CD4-positive, alpha-beta T cell treated with Interferon alpha-2 for 1 hour (primary cell): ENCODE results near the gene RHCG.

ENCODE experiments used
- DNase-seq, 2 donors: peaks; one replicate each; pipeline ENCODE4 v3.0.0-alpha.2; 2020 to 2022

Gene RHCG

DNA sequence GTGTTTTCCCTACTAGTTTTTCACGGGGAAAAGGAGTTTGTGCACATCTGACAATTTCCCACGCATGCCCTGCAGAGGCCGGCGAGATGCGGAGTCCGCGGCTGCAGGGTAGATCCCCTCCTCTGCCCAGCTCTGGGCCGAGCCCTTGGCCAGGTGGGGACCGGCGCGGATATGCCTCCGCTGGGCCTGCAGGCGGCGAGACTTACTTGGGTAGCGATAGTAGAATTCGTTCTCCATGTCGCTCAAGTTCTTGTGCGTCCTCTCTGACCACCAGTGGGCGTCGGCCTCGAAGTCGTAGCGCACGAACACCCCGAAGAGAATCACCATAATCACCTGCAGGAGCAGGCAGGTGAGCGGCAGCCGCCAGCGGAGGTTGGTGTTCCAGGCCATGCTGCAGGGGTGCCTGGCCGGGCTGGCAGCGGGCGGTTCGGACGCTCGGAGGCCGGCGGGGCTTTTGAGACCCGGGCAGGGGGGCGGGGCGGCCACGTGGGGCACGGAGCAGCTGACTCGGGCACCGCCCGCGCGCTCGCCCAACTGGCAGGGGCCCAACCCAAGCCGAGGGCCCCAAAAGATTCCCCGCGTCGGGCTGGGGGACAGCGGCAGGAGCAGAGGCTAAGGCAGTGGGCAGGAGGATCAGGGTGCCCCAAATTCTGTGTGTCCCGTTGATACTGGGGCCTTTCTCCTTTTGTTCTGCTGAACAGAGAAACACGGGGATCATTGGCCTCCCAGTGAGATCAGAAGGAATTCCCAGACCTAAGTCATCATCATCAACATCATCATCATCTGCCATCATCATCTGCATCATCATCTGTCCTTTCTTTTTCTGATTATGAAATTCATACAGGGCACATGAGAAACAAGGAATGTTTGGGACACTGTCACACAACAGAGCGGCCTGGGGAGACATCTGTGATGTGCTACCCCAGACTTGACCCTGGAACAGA, at the start of gene RHCG:
RHCG (minus strand) TSS at position 429 of the 944 bp plus-strand sequence; CDS start at position 390, 39 bp downstream.
- DNase-seq = no peak

DNA sequence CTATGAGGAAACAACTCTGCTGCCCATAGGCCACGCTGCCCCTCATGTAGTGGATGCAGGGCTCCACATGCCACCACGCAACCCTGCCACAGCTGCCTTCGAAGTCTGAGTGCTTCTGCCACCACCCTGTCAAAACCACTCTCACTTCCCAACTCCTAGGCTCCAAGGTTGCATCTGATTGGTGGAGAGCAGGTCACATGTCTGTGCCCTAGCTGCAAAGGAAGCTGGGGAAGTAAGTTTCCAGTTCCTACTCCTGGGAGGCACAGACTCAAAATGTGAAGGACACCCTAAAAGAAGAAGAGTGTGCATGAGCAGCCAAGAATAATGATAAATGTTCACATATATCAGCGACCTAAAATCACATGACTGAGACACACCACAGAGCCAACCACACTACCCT, 47.0 kb upstream of the RHCG start:
- no peak for DNase-seq

DNA sequence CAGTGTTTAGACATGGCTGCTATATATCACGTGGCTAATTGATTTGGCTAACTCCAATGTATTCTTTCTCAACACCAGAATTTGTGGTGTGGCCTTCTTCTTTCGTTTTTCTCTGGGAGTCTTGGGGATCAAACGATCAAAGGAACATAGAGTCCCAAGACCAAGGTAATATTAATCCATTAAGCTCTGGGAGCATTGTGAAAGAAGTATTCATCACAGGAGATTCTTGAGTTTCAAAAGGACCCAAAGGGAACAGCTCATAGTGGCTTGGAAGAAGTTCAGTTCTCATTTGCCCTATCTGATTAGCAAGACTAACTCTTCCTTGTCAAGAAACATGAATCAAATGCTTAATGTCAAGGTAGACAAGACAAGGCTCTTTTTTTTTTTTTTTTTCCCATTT, 46.0 kb upstream of the RHCG start:
- DNase-seq = no peak

DNA sequence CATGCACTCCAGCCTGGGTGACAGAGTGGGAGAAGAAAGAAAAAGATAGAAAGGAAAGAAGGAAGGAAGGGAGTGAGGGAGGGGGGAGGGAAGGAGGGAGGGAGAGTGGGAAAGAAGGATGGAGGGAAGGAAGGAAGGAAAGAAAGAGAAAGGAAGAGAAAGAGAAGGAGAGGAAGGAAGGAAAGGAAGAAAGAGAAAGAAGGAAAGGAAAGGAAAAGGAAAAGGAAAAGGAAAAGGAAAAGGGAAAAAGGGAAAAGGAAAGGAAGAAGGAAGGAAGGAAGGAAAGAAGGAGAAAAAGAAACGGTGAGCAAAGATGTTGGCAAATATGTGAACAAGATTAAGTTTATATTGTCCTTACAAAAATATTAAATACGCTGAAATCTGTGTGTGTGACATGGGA, 42.6 kb upstream of the RHCG start:
- no peak for DNase-seq

DNA sequence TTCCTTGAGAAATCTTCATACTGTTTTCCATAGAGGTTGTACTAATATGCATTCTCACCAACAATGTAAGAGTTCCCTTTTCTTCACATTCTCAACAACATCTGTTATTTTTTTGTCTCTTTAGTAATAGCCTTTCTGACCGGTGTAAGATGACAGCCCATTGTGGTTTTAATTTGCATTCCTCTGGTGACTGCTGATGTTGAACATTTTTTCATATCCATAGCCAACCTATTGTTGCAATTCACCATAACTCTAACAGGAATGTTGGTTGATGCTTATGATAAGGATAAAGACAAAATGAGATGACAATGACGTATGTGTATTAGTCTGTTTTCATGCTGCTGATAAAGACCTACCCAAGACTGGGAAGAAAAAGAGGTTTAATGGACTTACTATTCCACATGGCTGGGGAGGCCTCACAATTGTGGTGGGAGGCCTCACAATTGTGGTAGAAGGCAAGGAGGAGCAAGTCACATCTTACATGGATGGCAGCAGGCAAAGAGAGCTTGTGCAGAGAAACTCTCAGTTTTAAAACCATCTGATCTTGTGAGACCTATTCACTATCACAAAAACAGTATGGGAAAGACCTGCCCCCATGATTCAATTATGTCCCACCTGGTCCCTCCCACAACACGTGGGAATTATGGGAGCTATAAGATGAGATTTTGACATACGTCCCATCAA, 37.6 kb upstream of the RHCG start:
- no peak for DNase-seq

DNA sequence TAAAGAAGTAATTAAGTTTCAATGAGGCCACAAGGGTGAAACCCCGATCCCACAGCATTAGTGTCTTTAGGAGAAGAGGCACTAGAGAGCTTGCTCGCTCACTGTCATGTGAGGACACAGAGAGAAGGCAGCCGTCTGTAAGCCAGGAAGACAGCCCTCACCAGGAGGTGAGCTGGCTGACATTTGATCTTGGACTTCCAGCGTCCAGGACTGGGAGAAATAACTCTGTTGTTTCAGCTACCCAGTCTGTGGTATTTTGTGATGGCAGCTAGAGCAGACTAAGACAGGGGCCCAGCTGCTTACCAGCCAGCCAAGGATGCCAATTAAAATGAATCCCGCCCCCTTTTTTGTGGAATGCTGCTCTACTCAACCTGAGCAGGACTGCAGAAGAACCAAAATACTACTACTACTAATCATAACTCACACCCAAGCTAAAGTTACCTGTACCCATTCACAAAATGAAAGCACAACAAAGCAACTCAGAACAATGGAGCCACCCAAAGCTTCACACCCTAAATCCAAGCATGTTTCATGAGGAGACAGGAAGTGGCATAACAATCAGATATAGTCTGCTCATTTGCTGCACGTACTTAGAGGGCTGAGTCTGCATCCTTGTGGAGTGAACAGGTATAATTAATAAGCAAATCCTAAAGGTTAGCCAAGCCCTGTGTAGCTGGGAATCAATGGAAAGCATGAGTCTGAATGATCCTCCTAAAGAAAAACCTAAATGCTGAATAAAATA, 35.6 kb upstream of the RHCG start:
- no peak for DNase-seq

DNA sequence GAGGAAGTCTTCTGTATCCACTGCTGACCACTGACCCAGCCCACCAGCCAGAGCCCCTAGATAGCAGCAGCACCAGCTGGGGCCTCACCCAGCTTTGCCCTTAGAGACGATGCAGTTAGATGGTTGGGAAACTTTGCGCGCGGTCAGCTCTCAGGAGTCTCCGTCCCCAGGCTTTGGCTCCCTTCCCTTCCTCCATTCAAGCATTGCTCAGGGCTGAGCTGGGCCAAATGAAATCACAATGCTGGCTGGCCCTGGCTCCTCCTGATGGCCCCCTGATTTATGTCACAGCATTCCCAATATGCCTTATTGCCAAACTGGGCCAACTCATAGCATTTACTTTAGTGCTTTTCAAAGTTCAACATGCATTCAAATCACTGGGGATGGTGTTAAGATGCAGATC, 34.6 kb upstream of the RHCG start:
- no peak for DNase-seq

DNA sequence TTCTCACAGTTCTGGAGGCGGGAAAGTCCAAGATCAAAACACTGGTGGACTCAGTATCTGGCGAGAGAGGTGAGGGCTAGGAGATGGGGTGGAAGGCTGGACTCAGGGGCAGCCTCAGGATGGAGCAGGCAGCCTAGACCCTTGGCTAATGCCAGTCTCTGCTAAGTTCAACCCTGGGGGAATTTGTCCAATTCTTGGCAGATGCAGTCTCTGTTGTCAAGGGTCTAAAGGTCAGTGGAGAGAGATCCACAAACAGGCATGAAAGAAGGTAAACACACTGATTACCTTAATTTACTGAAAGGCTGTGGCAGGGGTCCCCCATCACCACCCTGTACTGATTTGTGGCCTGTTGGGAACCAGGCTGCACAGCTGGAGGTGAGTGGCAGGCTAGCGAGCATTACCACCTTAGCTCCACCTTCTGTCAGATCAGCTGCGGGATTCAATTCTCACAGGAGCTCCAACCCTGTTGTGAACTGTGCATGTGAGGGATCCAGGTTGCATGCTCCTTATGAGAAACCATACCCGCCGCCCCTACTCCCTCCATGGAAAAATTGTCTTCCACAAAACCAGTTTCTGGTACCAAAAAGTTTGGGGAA, 32.5 kb upstream of the RHCG start:
- no peak for DNase-seq

DNA sequence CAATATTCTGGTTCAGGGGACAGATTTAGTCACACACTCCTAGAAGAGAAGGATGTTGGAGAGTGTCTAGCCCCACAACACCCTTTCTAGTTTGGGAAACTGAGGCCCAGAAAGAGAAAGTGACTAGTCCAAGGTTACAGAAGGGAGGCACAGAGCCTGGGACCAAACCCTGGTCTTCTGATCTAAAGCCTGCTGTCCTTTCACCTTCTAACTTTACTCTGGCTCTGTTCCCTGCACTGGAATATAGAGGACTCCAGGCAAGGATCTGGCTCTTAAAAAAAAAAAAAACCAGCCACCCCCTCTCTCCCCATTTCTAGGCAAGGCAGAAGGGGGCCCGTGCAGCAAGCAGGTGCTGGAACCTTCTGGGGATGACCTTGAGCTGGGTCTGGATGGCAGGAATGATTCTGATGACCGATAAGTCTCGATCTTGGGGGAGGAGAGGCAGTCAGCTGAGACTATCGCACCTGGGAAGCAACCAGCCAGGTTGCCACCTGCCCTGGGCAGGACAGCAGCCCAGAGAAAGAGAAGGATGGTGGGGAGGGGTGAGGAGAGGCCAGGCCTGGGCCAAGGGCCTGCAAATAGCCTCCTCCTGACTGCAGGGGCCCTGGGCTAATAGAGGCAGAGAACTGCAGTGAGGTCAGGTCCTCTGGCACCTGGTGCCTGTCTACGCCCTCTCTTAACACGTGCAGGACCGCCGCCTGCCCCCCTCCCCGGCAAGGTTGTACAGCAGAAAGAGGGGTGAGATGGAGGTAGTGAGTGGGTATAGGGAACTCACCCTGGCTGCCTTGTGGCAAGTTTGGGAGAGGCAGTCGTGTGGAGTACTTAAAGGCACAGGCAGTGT, 30.4 kb upstream of the RHCG start:
- DNase-seq = no peak

DNA sequence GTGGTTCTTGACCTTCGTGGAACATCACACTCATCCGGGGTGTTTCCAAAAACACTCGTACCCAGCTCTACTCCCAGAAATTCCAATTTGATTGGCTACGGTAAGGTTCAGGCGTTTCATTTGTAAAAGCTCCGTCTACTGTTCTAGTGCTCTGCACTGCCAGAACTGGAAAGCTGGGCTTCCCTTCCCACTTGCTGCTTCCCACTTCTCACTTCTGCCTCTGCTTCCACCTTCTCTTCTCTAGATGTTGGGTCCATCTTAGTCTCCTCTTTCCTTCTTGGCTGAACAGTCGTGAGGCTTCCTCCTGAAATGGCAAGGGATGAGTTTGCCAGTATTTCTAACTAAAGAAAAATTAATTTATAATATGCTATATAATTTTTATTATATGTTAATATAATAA, 29.8 kb upstream of the RHCG start:
- DNase-seq = no peak

DNA sequence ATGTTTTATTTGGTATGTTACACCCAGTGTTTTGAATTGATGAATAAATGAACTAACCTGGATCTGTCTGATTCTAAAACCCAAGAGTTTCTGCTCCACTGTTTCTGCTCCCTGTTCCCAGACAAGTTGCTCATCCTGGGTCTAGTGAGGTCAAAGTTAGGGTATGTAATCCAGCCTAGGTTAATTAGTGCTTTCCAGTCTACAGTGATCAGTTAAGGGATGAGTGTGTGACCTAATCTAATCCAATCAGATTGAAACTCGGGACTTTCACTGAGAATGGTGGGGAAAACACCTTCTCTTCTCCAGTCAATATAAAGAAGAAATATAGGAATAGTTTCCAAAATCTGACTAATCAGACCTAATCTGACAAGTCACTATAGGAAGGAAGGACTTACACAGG, 27.8 kb upstream of the RHCG start:
- DNase-seq = no peak

DNA sequence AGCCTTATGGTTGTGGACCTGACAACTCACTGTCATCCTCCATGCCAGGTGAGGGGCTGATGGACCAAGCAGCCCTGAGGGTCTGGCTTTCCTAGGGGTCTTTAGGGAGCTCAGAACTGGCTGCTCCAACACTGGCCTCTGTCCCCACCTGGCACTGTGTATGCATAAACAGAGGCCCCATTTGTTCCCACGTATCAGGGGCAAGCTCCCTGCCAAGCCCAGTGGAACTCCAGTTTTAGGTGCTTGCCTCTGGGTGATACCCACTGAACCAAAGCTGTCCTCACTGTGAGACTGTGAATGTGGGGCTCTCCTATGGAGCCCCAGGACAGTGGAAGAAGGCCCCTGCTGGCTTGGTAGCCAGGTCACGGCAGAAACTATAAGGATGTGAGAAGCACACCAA, 26.7 kb upstream of the RHCG start:
- no peak for DNase-seq

DNA sequence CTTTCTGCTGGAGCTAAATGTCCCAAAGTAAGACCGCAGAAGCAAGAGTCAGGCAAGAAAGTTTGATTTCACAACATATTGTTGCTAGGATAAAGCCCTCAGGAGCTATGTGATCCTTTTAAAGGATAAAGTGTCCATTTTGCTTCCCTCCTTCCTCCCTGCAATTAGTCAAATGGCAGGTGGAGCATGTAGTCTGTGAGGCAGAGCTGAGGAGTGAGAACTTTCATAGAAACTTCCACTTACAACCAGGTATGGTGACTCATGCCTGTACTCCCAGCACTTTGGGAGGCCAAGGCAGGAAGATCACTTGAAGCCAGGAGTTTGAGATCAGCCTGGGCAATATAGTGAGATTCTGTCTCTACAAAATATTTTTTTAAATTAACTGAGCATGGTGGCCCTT, 25.2 kb upstream of the RHCG start:
- DNase-seq = no peak

DNA sequence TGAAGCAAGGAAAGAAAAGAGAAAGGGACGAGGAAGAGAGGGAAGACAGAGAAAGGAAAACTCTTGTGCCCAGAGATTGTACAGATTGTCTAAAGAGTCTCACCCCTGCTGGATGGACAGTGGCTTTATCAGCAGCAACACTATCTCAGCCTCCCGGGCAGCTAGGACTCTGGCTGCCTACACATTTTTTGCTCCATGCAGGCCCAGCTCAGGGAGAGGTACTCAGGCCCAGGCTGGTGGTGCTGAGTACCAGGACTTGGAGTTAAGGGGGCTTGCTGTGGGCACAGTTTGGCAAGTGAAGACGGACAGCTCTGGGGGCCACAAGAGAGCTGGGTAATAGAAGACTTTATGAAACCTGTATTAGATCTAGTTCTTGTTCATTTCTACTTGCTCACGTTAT, 19.1 kb upstream of the RHCG start:
- no peak for DNase-seq

DNA sequence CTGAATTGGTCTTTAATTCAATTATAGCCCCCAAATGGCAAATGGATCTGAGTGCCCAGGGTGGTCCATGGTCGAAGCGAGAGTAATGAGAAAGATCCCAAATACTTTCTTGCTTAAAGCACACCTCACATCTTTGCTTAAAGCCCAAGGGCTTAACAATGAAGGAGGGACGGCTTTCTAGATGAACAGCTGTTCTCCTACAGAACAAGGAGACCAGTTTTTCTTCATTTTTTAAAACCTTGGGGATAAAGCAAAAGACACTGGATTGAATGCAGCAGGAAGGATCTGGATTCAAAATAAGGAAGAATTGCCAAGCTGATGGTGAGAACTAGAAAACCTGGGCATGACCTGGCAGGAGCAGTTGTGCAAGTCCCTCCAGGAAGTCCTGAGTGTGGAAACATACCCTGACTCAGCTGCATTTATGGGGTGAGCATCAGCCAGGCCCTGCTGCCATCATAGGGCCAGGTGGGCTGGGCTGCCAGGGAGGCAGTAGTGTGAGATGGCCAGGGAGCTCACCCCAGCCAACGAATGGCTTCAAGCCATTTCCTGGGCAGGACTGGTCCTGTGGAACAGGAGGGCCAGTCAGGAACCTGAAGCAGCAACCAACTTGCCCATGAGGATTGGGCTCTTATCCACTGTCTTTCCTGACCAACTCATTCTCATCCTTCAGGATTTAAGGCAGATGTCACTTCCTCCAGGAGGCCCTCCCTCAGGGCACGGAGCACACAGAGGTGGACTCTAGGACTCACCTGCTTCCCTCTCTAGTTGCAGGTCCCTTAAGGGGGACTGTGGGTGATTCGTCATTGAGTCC, 18.4 kb upstream of the RHCG start:
- no peak for DNase-seq

DNA sequence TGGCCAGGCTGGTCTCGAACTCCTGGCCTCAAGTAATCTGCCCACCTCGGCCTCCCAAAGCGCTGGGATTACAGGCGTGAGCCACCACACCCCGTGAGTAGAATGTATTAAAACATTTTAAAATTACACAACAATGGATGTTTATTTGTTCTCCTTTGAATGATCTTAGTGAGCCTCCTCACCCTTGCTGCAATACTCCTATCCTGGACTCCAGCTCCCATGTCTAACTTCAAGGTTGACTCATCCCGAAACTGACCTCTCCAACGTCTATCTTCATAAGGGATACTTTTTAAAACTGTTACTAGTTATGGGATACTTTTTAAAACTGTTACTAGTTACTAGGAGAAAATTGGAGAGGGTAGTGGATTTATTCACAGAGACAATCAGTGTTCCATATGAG, 17.8 kb upstream of the RHCG start:
- DNase-seq = no peak

DNA sequence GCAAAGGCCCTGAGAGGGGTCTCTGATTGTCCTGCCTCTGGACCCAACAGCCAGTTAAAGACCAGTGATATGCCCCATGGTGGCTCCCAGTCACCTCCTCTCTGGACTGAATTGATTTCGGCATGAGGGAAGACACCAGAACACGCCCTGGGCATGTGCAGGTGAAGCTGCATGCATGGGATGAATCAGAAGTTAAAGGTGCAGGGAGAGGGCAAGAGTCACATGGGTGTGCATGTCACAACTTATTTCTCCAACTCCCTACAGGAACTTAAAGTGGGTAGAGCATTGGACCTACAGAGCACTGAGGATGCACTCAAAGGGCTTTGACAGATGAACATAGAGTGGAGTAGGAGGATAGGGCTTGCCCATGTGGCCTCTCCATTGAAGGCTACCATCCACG, 16.9 kb upstream of the RHCG start:
- no peak for DNase-seq

DNA sequence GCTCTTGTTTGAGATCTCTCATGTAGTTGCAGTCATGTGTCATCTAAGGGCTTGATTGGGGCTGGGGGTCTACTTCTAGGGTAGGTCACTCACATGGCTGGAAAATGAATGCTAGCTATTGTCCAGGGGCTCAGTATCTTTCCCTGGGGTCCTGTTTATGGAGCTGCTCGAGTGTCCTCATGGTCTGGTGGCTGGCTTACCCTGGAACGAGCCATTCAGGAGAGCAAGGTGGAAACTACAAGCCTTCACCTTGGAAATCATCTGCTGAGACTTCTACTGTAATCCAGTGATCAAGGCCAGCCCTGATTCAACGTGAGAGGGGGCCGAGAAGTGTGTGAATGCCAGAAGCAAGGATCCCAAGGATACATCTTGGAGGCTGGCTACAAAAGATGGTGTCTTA, 16.2 kb upstream of the RHCG start:
- DNase-seq = no peak

DNA sequence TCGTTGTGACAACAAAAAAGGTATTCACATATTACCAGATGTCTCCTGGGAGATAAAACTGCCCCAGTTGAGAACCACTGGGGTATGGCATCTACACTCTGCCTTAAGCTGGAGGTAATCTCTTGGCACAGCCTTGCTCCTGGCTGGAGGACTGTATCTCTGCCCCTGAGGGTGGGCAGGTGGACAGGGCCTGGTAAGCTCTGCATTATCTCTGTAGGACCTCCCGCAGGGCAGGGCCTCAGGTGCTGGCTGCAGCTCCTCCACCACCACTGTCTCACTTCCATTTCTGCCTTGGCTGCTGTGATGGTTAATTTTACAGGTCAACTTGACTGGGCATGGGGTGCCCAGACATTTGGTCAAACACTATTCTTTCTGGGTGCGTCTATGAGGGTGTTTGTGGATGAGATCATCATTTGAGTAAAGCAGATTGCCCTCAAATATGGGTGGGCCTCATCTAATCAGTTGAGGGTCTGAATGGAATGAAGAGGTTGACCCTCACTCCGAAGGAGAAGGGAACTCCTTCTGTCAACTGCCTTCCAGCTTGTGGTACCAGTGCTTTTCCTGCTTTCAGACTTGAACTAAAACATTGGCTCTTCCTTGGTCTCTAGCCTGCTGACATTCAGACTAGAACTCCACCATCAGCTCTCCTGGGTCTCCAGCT, 9.8 kb upstream of the RHCG start:
- no peak for DNase-seq

DNA sequence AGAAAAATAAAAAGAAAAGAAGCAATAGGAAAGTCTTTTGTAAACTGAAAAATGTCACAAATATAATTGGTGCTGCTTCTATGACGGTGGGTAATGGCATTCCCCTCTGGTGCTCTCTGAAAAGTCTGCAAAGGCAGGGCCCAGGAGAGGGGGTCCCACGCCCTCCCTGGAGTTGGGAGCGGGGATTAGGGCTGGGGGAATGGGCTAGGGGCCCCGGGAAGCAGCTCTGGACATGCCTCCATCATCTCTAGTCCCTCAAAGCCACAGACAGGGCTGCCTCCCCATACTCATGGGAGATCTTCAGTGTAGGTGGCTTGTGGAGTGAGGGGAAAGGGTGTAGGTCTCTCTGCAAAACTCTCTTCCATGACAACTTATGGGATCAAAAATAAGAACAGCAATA, 7.8 kb upstream of the RHCG start:
- DNase-seq = no peak
